NCI-H1436 (cell line): ENCODE results near the gene WWTR1.
A peak's percentile ranks its signal among the peaks of the same experiment; 100 is the strongest.

ENCODE experiments used
- DNase-seq: peaks from one replicate; lab custom pipeline; 2025; lab: John Stamatoyannopoulos, UW

The WWTR1 gene

DNA sequence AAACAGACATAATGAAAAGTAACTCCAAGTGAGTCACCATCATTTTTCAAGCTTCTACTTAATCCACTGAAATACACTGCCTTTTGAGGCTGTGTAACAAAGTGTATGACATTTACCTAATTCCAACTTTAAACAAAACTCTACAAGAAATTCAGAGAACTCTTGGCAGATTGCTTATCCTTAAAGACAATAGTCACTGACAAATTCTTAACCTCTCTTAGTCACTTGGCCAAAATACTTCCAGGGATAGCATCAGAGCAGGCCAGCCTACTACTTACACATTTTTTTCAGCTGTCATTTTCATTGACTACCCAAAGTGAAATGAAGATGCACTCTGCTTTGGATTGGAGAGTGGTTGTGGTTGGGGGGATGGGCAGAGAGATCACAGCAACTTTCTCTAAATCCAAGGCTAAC lies 3.6 kb downstream of the WWTR1 start:
- no peak for DNase-seq

- no peak for DNase-seq
Measured at GRCh38 chr3:149653564-149653963, 4.3 kb downstream of the WWTR1 start.

GRCh38 chr3:149653136-149653535 lies 4.7 kb downstream of the WWTR1 start:
- DNase-seq, result no peak

DNA sequence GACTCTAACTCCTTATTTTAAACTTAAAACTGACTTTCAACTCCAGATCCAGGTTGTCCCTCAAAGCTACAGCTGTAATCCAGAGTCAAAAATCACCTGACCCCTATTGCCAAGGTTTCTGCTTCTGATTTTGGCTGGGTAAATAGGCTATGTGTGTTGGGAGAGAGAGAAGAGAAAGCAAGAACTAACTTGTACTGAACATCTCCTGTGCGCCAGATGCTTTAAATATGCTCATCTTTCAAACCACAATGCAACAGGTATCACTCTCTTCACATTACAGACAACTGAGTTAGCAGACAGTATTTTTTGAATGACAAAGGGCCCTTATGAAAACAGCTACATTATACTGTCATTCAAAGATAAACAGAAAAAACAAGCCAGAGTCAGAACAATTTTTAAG lies 7.0 kb downstream of the WWTR1 start:
- no peak for DNase-seq

DNA sequence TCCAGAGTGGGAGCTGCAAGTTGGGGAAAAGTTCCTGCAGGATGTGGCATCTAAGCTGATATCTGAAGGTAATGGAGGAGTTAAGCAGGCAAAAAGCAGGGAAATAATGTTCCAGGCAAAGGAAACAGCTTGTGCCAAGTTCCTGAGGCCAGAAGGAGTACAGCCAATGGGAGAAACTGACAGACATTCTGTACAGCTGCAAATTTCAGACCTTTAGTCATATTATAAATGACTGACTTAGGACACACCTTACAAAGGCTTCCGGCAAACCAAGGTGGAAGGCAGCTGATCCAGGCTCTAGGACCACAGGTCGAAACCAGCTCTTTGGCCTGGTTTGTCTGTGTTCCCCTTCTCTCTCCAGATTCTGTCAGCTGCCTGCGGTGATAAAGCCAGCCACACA lies 9.3 kb downstream of the WWTR1 start:
- no peak for DNase-seq

- no peak for DNase-seq
Measured at GRCh38 chr3:149647812-149648211, 10.0 kb downstream of the WWTR1 start.

DNA sequence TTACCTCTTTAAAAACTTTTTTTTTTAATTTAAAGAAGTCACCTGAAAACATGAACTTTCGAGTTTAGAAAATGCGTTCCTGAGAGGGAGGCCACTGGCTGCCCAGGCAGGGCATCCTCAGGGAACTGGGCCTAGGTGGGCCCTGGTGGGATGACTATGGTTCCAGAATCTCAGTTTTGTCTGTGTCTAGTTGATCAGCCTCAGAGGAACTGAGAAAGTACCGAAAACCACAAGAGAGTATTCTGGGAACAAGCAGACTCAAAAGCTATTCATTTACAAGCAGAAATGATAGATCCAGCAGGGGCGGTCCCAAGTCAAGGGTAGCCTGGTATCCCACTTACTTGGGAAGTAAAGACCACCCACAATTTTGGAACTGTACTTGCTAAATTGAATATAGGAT lies 10.5 kb downstream of the WWTR1 start:
- DNase-seq, result no peak

DNA sequence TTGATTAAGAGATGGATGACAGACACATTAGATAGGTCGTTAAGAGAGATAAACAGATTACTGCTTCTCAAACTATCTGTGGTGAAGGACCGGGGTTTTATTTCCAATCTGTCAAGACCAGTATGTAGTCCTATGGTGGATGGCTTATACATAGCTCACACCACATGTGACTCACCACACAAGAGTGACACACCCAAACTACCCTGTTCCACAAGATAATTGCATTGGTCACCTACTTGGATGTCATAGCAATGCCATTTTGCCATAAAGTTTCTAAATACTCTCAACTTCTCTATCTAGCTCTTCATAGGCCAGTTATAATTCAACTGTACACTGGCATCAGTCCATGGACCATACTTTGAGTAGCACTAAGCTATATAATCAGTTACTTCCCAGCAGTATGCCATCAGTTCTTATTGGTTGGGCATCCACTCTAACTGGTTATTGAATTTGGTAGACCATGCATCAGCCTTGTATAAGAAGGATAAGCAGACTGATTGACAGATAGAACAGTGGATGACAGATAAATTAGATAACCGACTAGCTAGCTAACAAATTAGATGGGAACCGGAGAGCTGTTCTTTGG lies 11.6 kb downstream of the WWTR1 start:
- no peak for DNase-seq

DNA sequence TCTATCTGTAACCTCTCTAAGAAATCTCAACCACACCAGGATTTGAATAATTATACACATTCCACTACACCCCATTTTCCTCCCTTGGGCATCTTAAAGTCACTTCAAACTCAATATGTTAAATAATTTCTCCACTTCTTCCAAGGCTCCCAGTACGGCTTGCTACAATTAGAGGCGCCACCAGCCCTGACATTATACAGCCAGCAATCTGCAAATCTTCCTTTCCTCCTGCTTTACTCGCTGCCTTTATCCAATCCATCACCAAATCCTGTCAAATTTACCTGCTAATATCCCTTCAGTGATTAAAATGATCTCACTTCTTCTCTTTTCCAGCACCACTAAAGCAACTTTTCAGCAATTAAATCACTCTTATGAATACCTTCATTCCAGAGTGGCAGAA lies 13.9 kb downstream of the WWTR1 start:
- DNase-seq, result no peak

DNA sequence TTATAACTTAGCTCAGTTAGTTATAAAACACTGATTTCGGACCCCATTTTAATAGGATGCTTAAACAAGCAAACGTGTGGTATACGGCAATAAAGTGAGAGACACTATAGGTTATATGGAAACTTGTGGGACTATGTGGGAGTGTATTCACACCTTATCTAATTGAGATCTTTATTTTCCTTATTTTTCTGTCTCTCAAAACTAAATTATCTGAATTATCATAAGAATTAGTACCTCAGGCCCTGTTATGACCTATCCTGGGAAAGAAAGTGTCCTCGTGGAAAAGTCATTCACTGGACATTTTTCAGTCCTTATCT lies 14.4 kb downstream of the WWTR1 start:
- no peak for DNase-seq

DNA sequence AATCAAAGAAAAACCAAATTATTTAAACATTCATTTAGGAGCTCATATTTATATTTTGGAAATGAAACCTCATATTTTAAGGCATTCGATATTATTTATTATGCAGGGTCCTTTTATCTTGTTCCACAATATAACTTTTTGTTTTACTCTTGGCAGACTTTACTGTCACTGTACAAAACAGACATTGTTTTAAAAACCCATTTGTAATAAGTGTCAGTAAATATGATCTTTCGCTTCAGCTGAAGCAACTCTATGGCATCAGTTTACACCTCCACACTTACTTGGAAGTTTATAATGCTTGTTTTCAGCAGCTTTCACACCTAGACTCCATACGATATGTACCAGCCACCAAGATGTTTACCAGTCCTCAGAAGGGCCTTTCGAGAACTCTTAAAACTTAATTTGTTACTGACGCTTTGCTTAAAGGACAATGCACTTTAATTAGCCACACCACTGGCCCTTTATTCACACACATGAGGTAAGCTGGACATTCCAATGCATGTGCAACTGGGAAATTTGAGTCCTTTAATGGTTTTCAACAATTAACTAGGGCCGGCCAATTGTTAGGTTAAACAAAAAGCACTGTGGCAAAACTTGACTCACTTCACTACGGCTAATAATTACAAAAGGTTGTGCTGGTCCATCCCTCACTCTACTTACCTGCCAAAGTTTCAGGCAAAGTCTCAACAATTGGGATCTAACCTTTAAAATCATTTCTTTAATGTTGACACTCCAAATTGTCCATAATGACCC lies 16.7 kb downstream of the WWTR1 start:
- no peak for DNase-seq

DNA sequence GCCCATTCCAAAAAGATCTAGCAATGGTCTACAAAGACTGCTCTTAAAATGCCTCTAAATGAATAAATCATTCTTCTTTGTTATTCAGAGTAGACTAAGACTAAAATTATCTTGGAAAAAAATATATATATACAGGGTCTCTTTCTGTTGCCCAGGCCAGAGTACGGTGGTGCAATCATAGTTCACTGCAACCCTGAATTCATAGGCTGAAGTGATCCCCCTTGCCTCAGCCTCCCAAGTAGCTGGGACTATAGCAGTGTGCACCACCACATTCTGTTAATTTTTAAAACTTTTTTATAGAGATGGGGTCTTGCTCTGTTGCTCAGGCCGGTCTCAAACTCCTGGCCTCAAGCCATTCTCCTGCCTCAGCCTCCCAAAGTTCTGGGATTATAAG lies 18.7 kb downstream of the WWTR1 start:
- DNase-seq, result no peak

DNA sequence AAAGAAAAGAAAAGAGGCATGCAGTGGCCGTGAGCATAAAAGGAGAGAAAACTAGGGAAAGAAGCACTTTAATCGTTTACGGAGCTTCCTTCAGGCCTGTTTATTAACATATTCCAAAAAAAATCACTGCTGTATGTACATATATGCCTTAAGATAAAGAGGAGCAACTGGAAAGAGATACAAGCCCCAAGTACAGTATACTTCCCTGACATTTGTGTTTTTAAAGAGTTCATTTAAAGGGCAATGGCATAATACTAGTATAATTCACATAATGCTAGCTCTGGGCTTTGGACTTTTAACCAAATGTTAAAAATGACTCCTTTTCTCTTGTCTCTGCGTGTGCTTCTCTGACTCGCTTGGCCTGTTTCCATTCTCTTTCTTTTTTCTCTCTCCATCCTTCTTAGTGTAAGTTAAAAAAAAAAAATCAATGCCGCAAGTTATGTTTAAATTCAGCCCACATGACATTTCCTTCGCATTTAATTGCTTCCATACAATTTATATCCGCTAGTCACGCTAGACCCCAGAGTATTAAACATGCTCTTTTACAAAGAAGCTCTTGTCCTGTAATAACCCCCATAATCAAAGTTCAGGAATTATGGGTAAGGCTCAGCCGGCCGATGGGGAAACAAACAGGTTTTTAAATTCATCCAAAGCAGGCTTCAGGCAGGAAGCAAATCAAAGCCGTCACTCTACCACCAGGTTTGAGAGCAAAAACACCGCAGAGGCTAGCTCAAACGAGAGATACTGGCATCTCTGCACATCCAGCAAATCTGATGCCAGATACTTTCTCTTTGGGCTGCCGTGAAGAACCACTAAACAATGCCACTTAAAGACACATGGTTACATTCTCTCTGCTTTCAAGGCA lies 19.4 kb downstream of the WWTR1 start:
- peak; percentile 77 for DNase-seq

- no peak for DNase-seq
Measured at GRCh38 chr3:149635396-149635795, 22.4 kb downstream of the WWTR1 start.

GRCh38 chr3:149634573-149634972 lies 23.3 kb downstream of the WWTR1 start:
- DNase-seq, result no peak

GRCh38 chr3:149634072-149634471 lies 23.8 kb downstream of the WWTR1 start:
- DNase-seq, result no peak

DNA sequence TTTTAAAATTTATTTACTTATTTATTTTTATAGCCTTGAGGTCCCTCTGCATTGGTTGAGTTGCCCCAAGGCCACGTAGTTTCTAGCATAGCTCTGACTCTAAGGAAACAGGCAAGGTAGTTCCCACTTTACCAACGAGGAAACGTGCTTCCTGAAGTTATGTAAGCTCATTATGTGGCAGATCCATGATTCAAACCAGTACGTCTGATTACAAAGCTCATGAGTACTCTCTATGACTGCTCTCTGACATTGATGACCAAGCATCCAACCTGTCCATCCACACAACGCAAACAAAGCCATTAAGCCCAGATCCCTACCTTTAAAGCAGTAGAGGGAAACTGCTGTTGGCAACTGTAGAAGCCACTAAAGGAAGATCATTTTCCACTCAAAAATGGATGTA lies 25.6 kb downstream of the WWTR1 start:
- no peak for DNase-seq

GRCh38 chr3:149630806-149631205 lies 27.0 kb downstream of the WWTR1 start:
- no peak for DNase-seq

DNA sequence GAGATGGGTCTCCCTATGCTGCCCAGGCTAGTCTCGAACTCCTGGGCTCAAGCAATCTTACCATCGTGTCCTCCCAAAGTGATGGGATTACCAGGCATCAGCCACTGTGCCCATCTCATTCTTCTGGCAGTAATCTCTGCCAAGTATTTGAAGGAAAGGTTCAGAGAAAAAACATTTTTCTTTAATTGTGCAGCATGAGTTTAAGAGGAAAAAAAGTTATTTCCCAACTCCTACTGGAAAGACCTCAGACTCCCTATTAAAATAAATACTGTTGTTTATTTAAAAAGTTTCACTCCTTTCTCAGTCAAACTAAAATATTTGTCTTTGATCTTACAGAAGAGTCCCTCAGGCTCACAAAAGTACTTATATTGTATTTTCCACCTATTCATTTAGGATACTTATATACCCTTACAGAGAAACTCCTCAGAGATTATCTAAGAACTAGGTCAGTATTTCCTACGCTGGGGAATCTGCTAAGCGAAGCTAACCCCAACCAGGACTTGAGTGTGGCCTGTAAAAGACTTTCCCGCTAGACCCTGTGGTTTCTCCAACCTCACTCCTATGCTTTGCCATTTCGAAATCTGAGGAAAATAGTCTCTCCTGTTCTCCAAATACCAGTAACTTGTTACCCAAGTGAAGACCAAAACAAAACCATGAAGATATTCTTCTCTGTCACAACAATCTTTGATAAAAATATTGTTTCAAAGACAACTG lies 28.7 kb downstream of the WWTR1 start:
- no peak for DNase-seq

DNA sequence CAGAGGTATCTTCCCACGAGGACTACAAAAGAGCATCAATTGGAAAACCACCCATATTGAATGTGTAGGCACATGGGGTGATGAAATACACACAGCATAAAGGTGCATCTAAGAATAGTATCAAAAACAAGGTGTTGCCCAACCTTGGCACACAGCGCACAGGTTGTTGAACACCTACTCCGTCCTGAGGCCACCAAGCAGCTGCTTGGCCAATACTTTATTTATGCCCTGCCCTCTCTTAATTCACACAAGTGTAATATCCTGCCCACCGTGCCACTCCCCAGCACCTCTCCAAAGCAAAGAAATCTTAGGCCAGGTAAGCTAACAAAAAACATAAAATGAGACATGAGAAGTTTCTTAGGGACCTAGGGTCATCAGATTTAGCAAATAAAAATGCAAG lies 31.2 kb downstream of the WWTR1 start:
- no peak for DNase-seq

DNA sequence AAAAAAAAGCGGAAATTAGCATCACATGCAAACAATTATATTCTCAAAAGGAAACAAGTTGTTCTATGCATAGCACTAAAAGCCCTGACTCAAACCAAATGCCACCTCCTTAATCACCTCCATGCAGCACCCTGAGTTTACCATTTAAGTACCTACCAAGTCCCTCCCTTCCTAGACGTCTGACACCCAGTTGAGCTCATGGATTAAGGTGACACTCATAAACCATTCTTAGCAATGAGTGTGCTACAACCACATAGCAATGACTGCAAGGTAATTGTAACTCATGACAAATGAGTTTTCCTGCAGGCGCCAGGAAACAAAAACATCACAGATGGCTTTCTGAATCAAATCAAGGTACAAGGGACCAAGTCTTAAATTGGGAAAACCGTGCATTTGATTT lies 32.0 kb downstream of the WWTR1 start:
- no peak for DNase-seq

DNA sequence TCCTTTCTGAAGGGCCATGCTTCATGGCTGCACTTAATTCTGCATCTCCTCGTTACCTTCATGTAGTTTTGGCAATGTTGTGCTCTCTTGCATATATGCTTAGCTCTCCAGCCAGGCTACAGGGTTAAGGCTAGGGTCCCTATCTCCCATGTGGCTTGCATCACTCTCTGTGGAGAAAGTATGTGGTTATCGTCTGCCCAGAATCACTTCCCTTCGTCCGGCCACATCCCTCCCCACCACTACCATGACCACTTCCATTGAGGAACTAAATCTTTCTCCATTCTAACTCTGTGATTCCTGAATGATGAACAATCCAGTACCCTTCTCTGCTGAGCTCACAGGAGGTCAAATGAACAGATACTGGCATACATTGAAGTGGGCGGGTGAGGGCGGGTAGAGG lies 34.0 kb downstream of the WWTR1 start:
- DNase-seq, result no peak
